Inferior parietal cortex (tissue), 1 donor: ENCODE data around the gene ZCWPW2.

Experiments used
- DNase-seq: peaks from one replicate; pipeline ENCODE4 v3.0.0-alpha.2; 2016; ENCODE audit errors: extremely low spot score

ZCWPW2 gene

GRCh38 chr3:28575100-28575745 lies 226.7 kb downstream of the ZCWPW2 start:
- DNase-seq, result no peak
